ENCODE measurements around the gene FBXL4. TPM values are rescaled to one million over a fixed set of nuclear protein-coding genes. Genes with fewer than 3 reads are reported as not detected.

Gene FBXL4
- total and polyA plus RNA-seq, 2 of the 8 experiments (the other 6 are each of a cell fraction or from before 2014, with no cell fraction given) = 6.9 to 13.8 TPM

DNA sequence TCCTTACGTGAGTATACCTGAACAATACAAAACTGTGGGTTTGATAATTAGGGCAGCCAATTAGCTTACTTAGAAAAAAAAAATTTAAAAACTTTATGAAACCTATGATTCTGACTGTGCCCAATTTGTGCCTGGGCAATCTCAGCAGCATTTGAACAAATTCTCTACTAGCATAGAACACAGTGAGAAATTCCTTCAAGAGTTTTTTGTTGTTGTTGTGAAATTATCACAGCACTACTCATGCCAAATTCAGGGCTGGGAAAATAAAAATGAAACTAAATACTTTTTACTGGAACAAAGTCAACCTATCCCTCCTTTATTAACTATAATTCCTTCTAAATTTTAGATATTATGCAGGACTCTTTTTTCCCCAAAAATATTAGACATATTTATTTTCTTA, 70.5 kb downstream of the FBXL4 start (continued):
- TF ChIP-seq CHD7 (IDR thresholded peaks at IDR 0.05; ENCODE audit: insufficient replicate concordance, low read length) (no peak), EZH2 (IDR thresholded peaks at IDR 0.05; ENCODE audit: low read depth, low read length, severe bottlenecking) (no peak), SIN3A (conservative IDR thresholded peaks at IDR 0.05 in 1 of 2, IDR thresholded peaks at IDR 0.05 in 1 of 2; ENCODE audit: low read depth in 1 of 2, low read length in 2 of 2) (no peak)

Measured in H1 (cell line).